ENCODE measurements around the gene SLC17A9.

DNA sequence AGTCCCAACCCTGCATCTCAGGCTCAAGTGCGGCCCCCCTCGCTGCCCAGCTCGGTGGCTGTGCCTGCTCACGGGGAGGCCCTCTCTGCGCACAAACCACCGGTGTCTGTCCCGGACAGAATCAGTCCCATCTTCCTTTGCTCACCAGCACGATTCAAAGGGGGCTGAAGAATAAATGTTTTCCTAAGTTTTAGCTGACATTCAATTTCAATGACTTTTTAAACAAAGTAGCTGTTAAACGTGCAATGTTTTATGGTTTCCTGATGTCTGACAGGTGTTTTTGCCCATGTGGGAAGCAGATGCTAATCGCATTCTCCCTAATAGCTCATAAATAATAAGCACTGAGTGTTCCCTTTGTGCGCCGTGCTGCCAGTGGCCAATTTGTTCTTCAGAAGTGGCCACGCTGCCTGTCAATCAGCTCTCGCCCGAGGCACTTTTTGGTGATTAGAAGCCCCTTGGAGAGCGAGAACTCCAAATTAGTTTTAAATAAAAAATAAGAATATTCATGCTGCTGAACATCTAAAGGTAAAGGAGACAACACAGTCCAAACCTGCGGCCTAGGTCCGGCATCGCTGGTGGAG lies 28.0 kb downstream of the SLC17A9 start:
- TF ChIP-seq, protein P1, sequence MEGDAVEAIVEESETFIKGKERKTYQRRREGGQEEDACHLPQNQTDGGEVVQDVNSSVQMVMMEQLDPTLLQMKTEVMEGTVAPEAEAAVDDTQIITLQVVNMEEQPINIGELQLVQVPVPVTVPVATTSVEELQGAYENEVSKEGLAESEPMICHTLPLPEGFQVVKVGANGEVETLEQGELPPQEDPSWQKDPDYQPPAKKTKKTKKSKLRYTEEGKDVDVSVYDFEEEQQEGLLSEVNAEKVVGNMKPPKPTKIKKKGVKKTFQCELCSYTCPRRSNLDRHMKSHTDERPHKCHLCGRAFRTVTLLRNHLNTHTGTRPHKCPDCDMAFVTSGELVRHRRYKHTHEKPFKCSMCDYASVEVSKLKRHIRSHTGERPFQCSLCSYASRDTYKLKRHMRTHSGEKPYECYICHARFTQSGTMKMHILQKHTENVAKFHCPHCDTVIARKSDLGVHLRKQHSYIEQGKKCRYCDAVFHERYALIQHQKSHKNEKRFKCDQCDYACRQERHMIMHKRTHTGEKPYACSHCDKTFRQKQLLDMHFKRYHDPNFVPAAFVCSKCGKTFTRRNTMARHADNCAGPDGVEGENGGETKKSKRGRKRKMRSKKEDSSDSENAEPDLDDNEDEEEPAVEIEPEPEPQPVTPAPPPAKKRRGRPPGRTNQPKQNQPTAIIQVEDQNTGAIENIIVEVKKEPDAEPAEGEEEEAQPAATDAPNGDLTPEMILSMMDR (IDR thresholded peaks at IDR 0.05) = no peak
- no peak for TF ChIP-seq POLR2A (IDR thresholded peaks at IDR 0.05)
- TF ChIP-seq EP300 (IDR thresholded peaks at IDR 0.05) = no peak
